CD4-positive, alpha-beta T cell treated with Interleukin-15 for 1 hour (primary cell): ENCODE data around the gene C17orf107.

Experiments
- DNase-seq: peaks from one replicate; pipeline ENCODE4 v3.0.0-alpha.2; 2020

C17orf107 gene

GRCh38 chr17:4937553-4937952, 38.2 kb downstream of the C17orf107 start:
- DNase-seq = no peak

DNA sequence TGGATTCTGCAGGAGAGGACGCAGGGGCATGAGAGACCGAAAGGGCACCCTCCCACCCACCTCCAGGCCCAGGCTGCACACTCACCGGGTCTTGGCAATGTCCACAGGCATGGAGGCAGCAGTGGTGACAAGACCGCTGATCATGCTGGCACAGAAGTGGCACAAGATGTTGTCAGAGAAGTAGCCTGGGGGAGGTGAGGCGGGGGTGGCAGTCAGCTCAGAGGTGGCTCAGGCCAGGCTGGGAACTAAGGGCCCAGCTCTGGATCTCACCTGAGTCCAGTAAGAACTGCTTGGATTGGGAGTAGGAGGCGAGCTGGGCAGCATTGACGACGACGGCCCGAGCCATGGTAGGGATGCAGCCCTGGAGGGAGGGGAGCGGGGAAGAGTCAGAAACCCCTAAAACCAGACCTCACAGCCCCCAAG, 38.7 kb downstream of the C17orf107 start:
- DNase-seq = no peak

GRCh38 chr17:4938688-4939545, 39.6 kb downstream of the C17orf107 start:
- no peak for DNase-seq

DNA sequence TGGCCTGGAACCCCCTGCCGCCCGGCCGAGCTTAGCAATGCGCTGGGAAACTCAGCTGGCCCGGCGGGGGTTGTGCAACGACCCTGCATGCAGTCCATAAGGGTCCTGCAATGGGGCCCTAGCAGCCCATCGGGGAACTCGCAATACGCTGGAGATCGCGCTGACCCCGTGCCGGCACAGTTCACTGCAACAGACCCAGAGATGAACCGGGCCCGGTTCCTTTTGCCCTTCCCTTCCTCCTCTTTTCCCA, 40.1 kb downstream of the C17orf107 start:
- no peak for DNase-seq

DNA sequence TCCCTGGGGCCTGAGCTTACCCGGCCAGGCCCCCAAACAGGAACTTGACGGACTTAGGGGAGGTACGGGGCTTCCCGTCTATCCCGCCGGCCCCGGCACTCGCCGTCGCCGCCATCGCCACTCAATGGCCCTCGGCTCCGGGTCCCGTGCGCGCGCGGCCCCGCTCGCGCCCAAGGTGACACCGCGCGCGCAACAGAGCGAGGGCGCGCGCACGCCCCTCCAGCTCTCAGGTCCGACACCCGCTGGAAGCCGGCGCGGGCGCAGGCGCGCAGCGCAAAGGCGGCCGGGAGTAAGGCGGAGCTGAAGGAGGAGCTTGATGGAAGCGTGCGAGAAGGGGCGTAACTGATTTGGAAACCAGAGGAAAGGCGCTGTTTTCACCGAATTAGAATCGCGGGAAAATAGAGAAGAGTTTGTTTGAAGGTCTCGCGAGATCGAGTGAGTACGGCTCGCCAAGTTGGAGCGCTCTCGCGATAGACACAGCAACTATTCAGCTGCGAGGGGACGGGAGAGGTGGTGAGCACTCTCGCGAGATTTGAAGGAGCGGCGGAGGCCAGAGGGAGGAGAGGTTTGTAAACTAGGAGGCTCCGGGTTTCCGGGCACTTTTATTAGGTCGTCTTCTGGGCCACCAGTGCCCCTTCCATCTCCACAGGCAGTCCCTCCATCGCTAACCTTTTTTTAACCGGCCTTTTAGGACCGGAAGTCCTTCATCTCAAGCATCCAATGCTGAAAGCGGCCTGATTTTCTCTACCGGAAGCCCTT, 40.6 kb downstream of the C17orf107 start, which contains the start of the genes RNF167 and SLC25A11:
TSS of gene RNF167 (plus strand) at position 473 of the 759 bp plus-strand sequence. CDS start 642 bp downstream, outside the sequence.
TSS of gene SLC25A11 (minus strand) at position 251 of the 759 bp plus-strand sequence. CDS start at position 115, 136 bp downstream.
- peak; percentile 99 for DNase-seq

- no peak for DNase-seq
These were observed 41.4 kb downstream of the C17orf107 start for GRCh38 chr17:4940555-4941318.

GRCh38 chr17:4941319-4941610, 41.9 kb downstream of the C17orf107 start:
- DNase-seq = no peak

DNA sequence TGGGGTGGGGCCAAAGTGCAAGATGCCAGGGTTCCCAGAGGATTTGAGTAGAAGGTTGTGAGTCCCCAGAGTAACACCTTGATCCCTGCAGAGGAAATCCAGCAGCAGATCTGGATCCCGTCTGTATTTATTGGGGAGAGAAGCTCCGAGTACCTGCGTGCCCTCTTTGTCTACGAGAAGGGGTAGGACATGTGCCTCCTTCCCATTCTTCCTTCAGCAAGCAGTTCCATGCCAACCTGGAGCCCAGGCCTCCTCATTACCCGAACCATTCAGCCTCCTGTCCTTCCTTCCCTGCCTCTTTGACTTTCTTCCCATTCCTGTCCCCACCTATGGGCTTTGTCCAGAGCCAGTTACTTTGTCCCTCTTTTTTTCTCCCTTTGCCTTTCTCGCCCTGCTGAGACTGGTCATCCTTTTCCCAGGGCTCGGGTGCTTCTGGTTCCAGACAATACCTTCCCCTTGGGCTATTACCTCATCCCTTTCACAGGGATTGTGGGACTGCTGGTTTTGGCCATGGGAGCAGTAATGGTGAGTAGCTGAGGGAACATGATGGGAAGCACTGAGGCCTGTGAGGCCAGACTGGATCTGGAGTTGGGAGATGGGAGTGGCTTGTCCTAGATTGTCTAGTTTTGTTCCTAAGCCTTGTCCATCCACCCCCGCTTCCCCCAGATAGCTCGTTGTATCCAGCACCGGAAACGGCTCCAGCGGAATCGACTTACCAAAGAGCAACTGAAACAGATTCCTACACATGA, 43.6 kb downstream of the C17orf107 start:
- DNase-seq = no peak

DNA sequence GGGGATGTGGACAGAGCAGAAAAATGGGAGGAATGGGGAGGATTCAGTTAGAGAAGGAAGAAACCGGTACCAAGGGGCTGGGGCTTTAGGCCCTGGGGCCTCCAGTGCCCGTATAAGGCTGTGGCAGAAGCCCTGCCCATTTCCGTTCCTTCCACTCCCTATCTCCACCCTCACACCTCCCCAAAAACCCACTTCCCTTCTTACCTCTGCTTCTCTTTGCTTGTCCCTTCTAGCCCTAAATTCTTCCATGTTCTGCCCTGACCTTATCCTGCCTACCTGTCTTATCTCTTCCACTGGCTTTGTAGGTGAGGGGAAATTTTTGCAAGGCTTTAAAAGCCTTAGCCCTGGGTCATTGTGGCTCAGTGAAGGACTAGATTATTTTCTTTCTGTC, 44.8 kb downstream of the C17orf107 start:
- DNase-seq = peak; percentile 57

DNA sequence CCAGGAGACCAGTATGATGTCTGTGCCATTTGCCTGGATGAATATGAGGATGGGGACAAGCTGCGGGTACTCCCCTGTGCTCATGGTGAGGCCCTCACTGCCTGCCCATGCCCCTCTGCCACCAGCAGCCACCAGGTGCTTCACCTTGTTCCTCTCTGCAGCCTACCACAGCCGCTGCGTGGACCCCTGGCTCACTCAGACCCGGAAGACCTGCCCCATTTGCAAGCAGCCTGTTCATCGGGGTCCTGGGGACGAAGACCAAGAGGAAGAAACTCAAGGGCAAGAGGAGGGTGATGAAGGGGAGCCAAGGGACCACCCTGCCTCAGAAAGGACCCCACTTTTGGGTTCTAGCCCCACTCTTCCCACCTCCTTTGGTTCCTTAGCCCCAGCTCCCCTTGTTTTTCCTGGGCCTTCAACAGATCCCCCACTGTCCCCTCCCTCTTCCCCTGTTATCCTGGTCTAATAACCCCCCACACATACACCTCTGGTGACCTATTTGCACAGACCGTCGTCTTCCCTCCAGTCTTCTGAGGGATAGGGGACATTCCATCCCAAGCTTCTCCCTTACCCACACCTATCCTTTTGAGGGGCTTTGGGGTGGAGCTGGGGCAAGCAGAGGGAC, 45.3 kb downstream of the C17orf107 start:
- no peak for DNase-seq

DNA sequence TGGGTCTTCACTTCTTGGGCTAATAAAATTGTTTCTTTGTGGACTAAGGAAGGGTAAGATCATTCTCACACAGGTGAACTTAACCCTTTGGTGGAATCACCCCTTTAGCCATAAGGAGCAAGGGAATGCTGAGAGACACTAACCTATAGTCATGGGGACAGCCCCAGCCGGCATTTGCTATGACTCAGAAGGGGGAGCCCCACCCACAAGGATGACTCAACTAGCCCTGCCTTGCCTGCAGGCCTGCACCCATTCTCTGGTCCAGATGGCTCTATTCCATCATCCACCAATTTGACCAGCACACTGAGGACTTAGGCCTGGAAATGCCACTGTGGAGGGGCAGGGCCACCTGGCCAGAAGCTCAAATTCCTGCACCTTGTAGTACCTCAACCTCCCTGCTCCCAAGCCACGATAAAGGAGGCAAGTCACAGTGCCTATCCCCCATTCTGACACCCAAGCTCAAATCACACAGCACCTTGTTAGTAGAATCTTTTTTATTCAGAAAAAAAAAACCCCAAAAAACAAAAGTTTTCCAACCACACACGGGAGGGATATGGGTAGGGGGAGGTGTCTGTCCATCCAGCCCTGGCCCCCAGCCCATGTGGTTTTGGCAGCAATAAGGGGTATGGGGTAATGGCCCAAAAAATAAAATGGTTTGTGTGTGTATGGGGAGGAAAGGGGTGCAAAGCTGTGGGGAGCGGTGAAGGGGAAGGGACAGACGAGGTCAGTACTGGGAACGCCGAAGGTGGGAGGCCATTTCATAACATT, 46.0 kb downstream of the C17orf107 start:
- peak; percentile 80 for DNase-seq

DNA sequence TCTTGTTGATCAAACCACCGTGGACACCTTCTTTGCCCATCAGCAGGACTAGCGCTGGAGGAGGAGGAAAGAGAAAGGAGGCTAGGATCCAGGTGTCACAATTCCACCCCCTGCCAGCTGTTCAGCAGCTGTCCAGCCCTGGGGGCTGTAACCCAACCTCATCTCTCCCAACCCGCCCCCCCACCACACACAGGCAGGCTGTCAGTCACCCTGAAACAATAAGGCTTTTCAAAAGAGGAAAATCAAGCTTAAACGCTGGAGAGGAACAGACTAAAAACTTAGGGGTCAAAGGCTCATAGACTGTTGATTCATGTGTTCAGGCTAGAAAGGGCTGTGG, 46.6 kb downstream of the C17orf107 start:
- DNase-seq = no peak

GRCh38 chr17:4946312-4946976, 47.1 kb downstream of the C17orf107 start:
- no peak for DNase-seq

- no peak for DNase-seq
These were observed 47.7 kb downstream of the C17orf107 start for GRCh38 chr17:4947010-4947410.

DNA sequence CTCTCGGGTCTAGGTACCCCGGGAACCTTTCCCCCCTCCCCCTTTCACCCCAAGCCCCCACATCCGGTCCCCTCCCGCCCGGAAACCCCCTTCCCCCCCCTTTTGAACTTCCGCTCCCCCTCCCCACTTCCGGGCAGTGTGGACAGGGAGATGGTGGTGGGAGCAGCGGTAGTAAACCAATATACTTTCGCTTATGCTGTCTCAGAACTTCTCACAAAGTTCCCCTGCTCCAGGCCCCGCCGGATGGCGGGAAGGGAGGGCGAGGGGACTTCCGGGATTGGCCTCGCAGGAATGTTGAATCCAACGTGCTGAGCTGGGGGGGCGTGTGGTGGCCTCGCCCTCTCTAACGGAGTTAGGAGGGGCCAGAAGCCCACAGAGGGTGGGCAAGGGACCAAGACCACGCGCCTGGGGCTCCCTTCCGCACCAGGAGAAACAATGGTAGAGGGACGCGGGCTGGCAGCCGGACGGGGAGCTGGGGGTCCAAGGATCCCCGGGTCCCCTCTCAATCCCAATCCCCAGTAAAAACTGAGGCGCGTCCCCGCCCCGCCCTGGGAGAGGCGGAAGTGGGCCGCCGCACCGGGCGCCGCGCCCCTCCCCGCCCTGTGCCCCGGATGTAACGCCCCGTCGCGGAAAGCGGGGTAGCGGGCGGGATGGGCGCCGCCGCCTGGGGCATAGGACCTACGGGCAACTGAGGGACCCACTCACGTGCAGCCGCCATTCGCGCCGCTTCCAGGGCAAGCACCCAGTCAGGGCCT, 48.3 kb downstream of the C17orf107 start:
- peak; percentile 53 for DNase-seq

GRCh38 chr17:4948166-4948930, 49.0 kb downstream of the C17orf107 start, which contains the start of gene PFN1:
Gene PFN1 (minus strand): TSS chr17:4948530. CDS start chr17:4948394, 136 bp downstream.
- peak; percentile 93 for DNase-seq

DNA sequence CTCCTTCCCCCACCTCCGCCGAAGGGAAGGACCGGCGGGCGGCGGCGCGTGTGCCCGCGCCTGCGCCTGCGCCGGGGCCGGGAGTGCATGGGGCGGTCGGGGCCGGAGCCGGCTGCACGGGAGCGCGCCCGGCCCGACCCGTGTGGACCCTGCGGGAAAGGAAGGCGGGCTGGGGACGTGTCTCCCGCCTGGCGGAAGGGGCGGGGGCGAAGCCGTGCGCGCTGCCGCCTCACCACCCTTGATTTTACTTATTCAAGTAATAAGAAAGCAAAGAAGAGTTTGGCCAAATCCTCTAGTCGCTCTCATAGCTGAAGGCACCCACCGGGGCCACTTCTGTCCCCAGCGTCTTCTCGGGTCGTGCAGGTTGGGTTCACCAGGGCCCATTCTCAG, 49.6 kb downstream of the C17orf107 start:
- DNase-seq = peak; percentile 84

DNA sequence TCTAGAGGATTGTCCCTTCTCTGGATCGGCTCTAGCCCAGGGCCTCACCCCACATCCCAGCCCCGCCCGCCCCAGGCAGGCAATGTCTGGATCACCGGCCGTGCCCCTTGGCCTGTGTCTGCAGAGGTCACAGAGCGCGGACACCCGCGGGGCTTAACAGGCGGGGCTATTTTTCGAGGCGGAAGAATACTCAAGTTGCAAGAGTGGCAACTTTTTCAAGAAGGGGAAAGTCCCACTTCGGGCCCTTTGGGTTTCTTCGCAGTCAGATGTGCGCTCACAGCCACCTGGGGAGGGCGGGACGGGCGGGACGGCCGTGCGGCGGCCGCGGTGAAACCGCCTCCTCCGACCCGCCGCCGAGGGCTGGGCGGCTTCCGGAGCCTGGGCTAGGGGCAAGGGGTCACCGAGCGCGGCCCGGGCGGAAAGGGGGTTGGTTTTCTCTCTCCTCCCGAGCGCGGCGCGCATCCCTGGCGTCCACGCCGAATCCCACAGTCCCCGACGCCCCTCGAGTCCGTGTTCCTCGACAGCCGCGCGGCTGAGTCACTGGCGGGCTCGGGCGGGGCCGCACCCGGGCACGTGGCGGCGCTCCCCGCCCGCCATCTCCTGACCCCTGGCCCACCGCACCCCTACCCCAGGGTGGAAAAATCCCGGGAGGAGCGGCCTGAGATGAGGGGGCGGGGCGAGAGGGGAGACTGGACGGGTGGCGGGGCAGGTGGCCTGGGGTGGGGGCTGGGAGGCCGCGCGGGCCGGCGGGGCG, 50.2 kb downstream of the C17orf107 start:
- DNase-seq = peak; percentile 85
